Measurements from ENCODE around the gene ITGA5. TPM values are rescaled to one million over a fixed set of nuclear protein-coding genes. Genes with fewer than 3 reads are reported as not detected.

Gene ITGA5
- total and polyA plus RNA-seq, 2 experiments from 2014 or later, result 52.6 to 55.8 TPM

DNA sequence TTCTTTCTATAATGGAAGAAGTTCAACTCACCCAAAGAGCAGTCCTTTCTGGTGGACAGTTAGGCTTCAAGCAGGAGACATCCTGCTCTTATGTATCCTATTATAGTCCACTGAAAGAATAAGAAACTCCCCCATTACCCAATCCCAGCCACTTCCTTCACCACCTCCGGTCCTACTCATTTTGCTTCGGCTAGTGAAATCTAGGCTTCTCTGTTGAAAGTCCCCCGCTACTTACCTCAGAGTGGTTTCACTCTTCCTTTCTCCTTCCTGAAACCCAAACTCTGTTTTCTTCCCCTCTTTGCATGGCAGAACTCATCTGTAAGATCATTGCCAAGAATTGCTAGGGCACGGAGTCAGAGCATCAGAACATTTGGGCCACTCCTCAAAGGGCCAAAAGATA lies 54.7 kb downstream of the ITGA5 start, which contains the start of gene GPR84:
GPR84 (minus strand) TSS at position 74 of the 400 bp plus-strand sequence. CDS start 635 bp downstream, outside the sequence.
- Histone ChIP-seq H3K36me3 (no peaks in the 10 kb centered on the region), H3K4me3 (no peak within 1 kb of the TSS), H3K27ac (no peak within 1 kb of the TSS), H3K9me3 (ENCODE audit: low read depth) (no peaks in the 10 kb centered on the region), H3K27me3 (no peaks in the 10 kb centered on the region), H3K4me1 (ENCODE audit: low read depth) (peaks cover 14% of the 10 kb centered on the region)
- DNase-seq (ENCODE audit: low read depth in 1 of 2, low spot score in 1 of 2), result peak in 1 of 2 donors; percentile 56
- TF ChIP-seq, protein P1, sequence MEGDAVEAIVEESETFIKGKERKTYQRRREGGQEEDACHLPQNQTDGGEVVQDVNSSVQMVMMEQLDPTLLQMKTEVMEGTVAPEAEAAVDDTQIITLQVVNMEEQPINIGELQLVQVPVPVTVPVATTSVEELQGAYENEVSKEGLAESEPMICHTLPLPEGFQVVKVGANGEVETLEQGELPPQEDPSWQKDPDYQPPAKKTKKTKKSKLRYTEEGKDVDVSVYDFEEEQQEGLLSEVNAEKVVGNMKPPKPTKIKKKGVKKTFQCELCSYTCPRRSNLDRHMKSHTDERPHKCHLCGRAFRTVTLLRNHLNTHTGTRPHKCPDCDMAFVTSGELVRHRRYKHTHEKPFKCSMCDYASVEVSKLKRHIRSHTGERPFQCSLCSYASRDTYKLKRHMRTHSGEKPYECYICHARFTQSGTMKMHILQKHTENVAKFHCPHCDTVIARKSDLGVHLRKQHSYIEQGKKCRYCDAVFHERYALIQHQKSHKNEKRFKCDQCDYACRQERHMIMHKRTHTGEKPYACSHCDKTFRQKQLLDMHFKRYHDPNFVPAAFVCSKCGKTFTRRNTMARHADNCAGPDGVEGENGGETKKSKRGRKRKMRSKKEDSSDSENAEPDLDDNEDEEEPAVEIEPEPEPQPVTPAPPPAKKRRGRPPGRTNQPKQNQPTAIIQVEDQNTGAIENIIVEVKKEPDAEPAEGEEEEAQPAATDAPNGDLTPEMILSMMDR (IDR thresholded peaks at IDR 0.05; ENCODE audit: low read depth, low read length), result no peak

DNA sequence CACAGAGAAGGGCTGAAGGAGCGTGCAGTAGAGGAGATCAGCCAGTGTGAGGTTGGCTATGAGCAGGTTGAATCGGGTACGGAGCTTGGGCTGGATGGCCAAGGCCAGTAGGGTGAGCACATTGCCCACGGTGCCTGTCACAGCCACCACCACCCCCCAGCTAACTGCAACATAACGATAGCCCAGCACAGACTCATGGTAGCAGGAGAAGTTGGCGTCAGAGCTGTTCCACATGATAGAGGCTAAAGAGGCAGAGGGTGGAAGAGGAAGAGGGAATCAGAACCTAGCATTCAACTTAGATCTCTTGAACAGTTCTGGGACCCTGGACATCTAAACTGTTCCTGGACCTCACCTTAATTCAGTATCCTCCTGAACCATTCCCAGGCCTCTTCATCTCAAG lies 55.4 kb downstream of the ITGA5 start:
- Histone ChIP-seq H3K27ac (no peak overlapping the region), H3K4me3 (no peak overlapping the region), H3K4me1 (ENCODE audit: low read depth) (peaks cover 14% of the 10 kb centered on the region), H3K9me3 (ENCODE audit: low read depth) (no peaks in the 10 kb centered on the region), H3K27me3 (no peaks in the 10 kb centered on the region), H3K36me3 (no peaks in the 10 kb centered on the region)
- DNase-seq (ENCODE audit: low read depth in 1 of 2, low spot score in 1 of 2), result no peak
- TF ChIP-seq, protein P1 (IDR thresholded peaks at IDR 0.05; ENCODE audit: low read depth, low read length), result no peak

DNA sequence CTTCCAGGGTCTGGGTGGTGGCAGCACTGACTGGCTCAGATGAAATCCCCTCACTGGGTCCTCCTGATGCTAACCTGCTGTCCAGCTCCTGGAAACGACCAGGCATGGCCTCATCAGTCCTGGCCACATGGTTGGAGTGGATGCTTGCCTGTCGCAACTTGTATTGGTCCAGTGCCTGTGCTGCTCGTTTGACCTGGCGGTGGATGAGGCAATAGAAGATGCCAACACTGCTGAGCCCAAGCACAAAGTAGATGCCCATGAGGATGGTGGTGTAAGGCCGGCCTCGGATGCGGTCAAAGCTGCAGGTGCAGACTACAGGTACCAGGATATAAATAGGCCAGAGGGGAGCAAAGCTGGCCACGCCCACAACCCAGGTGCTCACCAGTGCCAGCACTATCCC lies 56.0 kb downstream of the ITGA5 start:
- Histone ChIP-seq H3K27ac (no peak overlapping the region), H3K4me3 (no peak overlapping the region), H3K36me3 (no peaks in the 10 kb centered on the region), H3K27me3 (no peaks in the 10 kb centered on the region), H3K9me3 (ENCODE audit: low read depth) (no peaks in the 10 kb centered on the region), H3K4me1 (ENCODE audit: low read depth) (peaks cover 20% of the 10 kb centered on the region)
- DNase-seq (ENCODE audit: low read depth in 1 of 2, low spot score in 1 of 2), result no peak
- TF ChIP-seq, protein P1 (IDR thresholded peaks at IDR 0.05; ENCODE audit: low read depth, low read length), result no peak

DNA sequence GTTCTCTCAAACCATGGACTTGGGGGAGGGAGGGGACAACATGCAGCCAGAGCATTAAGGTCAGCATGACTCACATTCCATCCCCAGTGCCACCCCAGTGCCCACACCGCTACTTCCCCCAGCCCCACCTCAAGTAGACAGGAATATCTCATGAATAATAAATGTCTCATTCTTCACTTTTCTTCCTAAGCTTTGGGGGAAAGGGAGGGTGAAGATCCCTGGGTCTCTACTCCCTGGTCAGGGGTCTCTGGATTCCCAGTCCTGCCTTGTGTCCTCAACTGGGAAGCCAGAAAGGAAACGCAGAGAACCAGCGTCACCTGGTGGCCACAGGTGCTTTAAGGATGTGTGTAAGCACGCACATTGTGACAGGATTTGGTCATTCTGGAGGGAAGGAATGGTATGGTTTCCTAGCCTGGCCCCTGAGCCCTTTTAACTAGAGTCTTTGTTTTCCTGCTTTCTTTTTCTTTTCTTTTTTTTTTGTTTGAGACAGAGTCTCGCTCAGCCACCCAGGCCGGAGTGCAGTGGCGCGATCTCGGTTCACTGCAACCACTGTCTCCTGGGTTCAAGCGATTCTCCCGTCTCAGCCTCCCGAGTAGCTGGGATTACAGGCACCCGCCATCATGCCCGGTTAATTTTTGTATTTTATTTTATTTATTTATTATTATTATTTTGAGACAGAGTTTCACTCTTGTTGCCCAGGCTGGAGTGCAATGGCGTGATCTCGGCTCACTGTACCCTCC lies 58.2 kb downstream of the ITGA5 start:
- H3K36me3 ChIP-seq, result no peaks in the 10 kb centered on the region
- peaks cover 36% of the 10 kb centered on the region for H3K4me1 ChIP-seq (ENCODE audit: low read depth)
- DNase-seq (ENCODE audit: low read depth in 1 of 2, low spot score in 1 of 2), result peak; percentile 86 to 92
- H3K27ac ChIP-seq, result peak overlapping the region; percentile 81
- TF ChIP-seq, protein P1 (IDR thresholded peaks at IDR 0.05; ENCODE audit: low read depth, low read length), result peak; percentile 81
- H3K4me3 ChIP-seq, result no peak overlapping the region
- H3K27me3 ChIP-seq, result no peaks in the 10 kb centered on the region
- no peaks in the 10 kb centered on the region for H3K9me3 ChIP-seq (ENCODE audit: low read depth)

DNA sequence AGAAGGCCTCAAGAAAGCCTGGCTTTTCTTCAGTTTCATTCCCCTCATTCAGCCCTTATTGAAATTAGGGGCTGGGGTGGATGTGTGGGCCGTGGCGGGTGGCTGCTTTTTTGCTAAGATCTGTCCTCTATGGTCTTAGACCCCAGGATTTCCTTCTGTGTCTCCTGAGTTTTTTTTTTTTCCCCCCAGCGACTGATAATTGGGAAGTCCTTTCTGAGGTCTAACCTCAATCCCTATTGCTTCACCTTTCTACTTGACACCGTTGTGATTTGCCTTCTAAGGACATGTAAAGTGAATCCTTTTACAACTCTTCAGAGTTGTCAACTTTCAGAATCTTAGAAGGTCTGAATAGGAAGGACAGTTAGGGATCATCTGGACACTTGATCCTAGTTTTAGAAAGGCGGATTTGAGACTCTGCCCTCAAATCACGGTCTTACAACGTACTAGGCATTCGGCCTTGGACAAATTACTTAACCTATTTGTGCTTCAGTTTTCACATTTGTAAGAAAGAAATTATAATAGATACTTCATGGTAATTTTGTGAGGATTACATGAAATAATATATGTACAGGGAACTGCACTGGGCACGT lies 59.2 kb downstream of the ITGA5 start:
- no peak for DNase-seq (ENCODE audit: low read depth in 1 of 2, low spot score in 1 of 2)
- TF ChIP-seq, protein P1 (IDR thresholded peaks at IDR 0.05; ENCODE audit: low read depth, low read length), result no peak
- H3K36me3 ChIP-seq, result no peaks in the 10 kb centered on the region
- no peaks in the 10 kb centered on the region for H3K27me3 ChIP-seq
- H3K4me3 ChIP-seq, result peak overlapping the region; percentile 24
- H3K4me1 ChIP-seq (ENCODE audit: low read depth), result peaks cover 47% of the 10 kb centered on the region
- peak overlapping the region; percentile 81 for H3K27ac ChIP-seq
- H3K9me3 ChIP-seq (ENCODE audit: low read depth), result no peaks in the 10 kb centered on the region

All from cardiac muscle cell (in vitro differentiated cells and primary cell).